ENCODE results near the gene DHRS13. TPM values are rescaled to one million over a fixed set of nuclear protein-coding genes. Genes with fewer than 3 reads are reported as not detected.
A peak's percentile ranks its signal among the peaks of the same experiment; 100 is the strongest.
"Not testable (repeated sequence)": the region's sequence is repeated elsewhere in the genome, so short reads cannot be mapped to it uniquely, and the experiment has no call there.

DHRS13 gene
- total RNA-seq, 2 experiments from 2014 or later = 23.3 to 29.5 TPM

GRCh38 chr17:28857905-28858800 lies 44.7 kb downstream of the DHRS13 start:
- POLR2A ChIA-PET = interaction anchor here (0.5 to 1.0 kb wide), 2 partner anchors 30 to 61 kb away, joined by 3 to 4 read pairs; no protein-coding TSS in a partner anchor
- Mint-ChIP-seq H3K27ac (peak overlapping the region; percentile 59), H3K4me3 (no peak overlapping the region), H3K27me3 (no peaks in the 10 kb centered on the region), H3K36me3 (ENCODE audit: low read depth) (peaks cover 30% of the 10 kb centered on the region), H3K4me1 (peaks cover 24% of the 10 kb centered on the region), H3K9me3 (ENCODE audit: low read depth) (no peaks in the 10 kb centered on the region)
- DNase-seq (no peak), ATAC-seq (no peak)
- CTCF ChIA-PET = interaction anchor here (0.7 to 1.6 kb wide), 7 partner anchors 10 to 132 kb away, joined by 3 to 6 read pairs (median 4); partner anchors contain the start of gene TLCD1
- intact Hi-C loops (cut with DNase I, micrococcal nuclease) = loop anchor here in 1 of 2 experiments (5.0 kb wide), 2 partner anchors 46 to 94 kb away; partner anchors contain the start of gene PHF12

DNA sequence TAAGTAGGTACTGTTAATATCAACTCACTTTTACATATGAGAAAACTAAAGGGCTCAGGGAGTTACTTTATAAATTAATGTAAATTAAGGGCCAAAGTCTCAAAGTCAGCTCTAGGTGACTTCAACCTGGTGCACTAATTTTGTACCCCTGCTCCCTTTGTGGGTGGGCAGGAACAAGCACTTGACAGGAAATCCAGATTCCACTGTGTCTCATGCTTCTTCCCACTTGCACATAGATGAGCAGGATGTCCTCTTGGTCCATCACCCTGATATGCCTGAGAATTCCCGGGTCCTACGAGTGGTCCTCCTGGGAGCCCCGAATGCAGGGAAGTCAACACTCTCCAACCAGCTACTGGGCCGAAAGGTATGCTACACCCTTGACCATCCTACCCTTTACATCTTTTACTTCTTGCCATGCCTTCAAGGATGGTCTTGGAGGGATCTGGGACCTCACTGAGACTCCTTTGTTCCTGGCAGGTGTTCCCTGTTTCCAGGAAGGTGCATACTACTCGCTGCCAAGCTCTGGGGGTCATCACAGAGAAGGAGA lies 46.8 kb downstream of the DHRS13 start:
- Mint-ChIP-seq H3K27me3 (no peaks in the 10 kb centered on the region), H3K4me3 (peak overlapping the region; percentile 80), H3K9me3 (ENCODE audit: low read depth) (no peaks in the 10 kb centered on the region), H3K36me3 (ENCODE audit: low read depth) (peaks cover 30% of the 10 kb centered on the region), H3K4me1 (peaks cover 24% of the 10 kb centered on the region), H3K27ac (peak overlapping the region; percentile 51)
- ChIA-PET CTCF (interaction anchor here (0.5 to 1.5 kb wide), 7 partner anchors 13 to 228 kb away, joined by 3 to 7 read pairs (median 3); partner anchors contain the start of gene RPL23A), POLR2A (no interaction called here)
- ATAC-seq = no peak
- intact Hi-C loops (cut with DNase I, micrococcal nuclease) = loop anchor here in 1 of 2 experiments (5.0 kb wide), 2 partner anchors 44 to 96 kb away; partner anchors contain the start of gene PHF12
- DNase-seq = no peak

DNA sequence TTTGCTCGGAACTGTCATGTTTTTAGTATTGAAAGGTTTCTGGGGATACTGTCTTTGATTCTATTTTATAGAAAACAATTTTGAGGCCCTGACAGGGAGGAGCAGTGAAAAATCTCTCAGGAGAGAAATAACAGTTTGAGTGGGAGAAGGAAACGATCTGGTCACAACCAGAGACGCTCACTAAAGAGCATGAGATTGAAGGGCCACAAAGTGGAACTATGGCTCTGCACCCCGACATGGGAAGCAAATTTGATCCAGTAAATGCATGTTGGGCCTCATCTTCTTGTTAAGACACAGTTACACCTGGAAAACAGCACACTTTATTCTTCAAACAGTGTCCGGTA lies 47.6 kb downstream of the DHRS13 start:
- no peak for ATAC-seq
- no peaks in the 10 kb centered on the region for H3K27me3 Mint-ChIP-seq
- POLR2A ChIA-PET = interaction anchor here (0.6 kb wide), 1 partner anchor 292 kb away, joined by 3 read pairs; no protein-coding TSS in a partner anchor
- no peaks in the 10 kb centered on the region for H3K9me3 Mint-ChIP-seq (ENCODE audit: low read depth)
- H3K4me3 Mint-ChIP-seq = peak overlapping the region; percentile 80
- peaks cover 24% of the 10 kb centered on the region for H3K4me1 Mint-ChIP-seq
- H3K36me3 Mint-ChIP-seq (ENCODE audit: low read depth) = peaks cover 28% of the 10 kb centered on the region
- intact Hi-C loops (cut with DNase I, micrococcal nuclease) = loop anchor here (2.0 to 5.0 kb wide), 4 partner anchors 21 to 97 kb away; partner anchors contain the start of genes FLOT2 (in 1 of the 2) and PHF12 (in 1 of the 2)
- CTCF ChIA-PET = interaction anchor here (0.7 to 1.5 kb wide), 4 partner anchors 26 to 136 kb away, joined by 3 to 7 read pairs (median 3); partner anchors contain the start of gene RPL23A
- no peak for DNase-seq
- peak overlapping the region; percentile 81 for H3K27ac Mint-ChIP-seq

DNA sequence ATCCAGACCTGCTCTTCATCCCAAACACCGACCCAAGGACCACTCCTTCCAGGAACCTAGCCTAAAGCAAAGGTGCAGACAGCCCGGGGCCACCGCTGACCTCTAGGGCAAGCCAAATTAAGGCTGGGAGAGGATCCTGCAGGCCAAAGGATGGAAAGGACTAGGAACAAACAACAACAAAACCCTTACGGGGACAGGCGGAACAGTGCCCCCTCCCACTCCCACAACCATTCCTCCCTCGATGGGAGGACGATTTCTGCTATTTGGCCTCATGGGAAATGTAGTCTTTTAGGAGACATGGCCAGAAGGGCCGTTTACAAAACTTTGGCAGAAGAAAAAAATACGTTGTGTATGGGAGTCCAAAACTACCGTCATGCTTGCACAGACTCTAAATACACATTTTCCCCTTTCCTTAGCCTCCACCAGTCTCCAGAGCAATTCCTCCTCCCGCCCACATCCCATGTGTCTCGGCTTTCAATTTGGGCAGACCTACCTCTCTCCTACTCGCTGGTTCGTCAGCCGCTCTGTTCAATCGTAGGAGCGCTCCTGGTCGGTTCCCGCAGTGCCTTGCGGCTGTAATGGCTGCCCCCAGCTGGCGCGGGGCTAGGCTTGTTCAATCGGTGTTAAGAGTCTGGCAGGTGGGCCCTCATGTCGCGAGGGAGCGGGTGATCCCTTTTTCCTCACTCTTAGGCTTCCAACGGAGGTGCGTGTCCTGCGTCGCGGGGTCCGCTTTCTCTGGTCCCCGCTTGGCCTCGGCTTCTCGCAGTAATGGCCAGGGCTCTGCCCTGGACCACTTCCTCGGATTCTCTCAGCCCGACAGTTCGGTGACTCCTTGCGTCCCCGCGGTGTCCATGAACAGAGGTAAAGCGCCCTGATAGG lies 48.2 kb downstream of the DHRS13 start, which contains the start of gene ERAL1:
Gene ERAL1, plus strand, starts transcription at position 560 of the 879 bp plus-strand sequence. Its CDS starts 19 bp downstream, at position 579.
- intact Hi-C loops (cut with DNase I, micrococcal nuclease) = loop anchor here (1.0 to 5.0 kb wide), 10 partner anchors 12 to 125 kb away; partner anchors contain the start of genes FLOT2 (in 2 of the 2), DHRS13 (in 1 of the 2), FAM222B (in 1 of the 2) and PHF12 (in 1 of the 2)
- no peaks in the 10 kb centered on the region for H3K27me3 Mint-ChIP-seq
- DNase-seq (peak; percentile 93), ATAC-seq (peak; percentile 100)
- H3K36me3 Mint-ChIP-seq (ENCODE audit: low read depth) = peaks cover 25% of the 10 kb centered on the region
- peaks cover 24% of the 10 kb centered on the region for H3K4me1 Mint-ChIP-seq
- ChIA-PET POLR2A (no interaction called here), CTCF (interaction anchor here (0.6 to 0.8 kb wide), 3 partner anchors 26 to 1936 kb away, joined by 3 to 5 read pairs (median 4); no protein-coding TSS in a partner anchor)
- H3K9me3 Mint-ChIP-seq (ENCODE audit: low read depth) = no peaks in the 10 kb centered on the region
- H3K4me3 Mint-ChIP-seq = peak within 1 kb of the TSS; percentile 80
- H3K27ac Mint-ChIP-seq = peak within 1 kb of the TSS; percentile 81

DNA sequence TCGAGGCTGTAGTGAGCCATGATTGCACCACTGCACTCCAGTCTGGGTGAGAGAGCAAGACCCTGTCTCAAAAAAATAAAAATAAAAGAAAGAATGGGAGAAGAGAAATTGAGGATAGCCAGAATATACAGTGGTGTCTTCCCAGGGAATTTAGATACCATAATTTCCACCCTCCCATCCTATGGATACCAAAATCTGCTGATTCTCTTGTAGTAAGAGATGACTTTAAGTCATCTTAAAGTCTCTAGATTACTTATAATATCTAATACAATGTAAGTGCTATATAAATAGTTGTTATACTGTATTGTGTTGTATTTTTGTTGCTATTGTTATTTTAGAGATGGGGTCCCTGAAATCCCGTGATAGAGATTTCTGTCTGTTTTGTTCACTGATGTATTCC lies 49.6 kb downstream of the DHRS13 start:
- no peaks in the 10 kb centered on the region for H3K27me3 Mint-ChIP-seq
- no peak for ATAC-seq
- CTCF ChIA-PET = interaction anchor here (0.7 to 1.1 kb wide), 4 partner anchors 11 to 63 kb away, joined by 3 to 4 read pairs (median 3); partner anchors contain the start of gene FAM222B
- no peak overlapping the region for H3K27ac Mint-ChIP-seq
- H3K4me3 Mint-ChIP-seq = no peak overlapping the region
- H3K4me1 Mint-ChIP-seq = peaks cover 24% of the 10 kb centered on the region
- peaks cover 16% of the 10 kb centered on the region for H3K36me3 Mint-ChIP-seq (ENCODE audit: low read depth)
- intact Hi-C loops (cut with DNase I, micrococcal nuclease) = no loop called here
- DNase-seq = no peak
- POLR2A ChIA-PET = interaction anchor here (0.7 kb wide), 1 partner anchor 11 kb away, joined by 4 read pairs; the partner anchor contains the start of gene FAM222B
- no peaks in the 10 kb centered on the region for H3K9me3 Mint-ChIP-seq (ENCODE audit: low read depth)

DNA sequence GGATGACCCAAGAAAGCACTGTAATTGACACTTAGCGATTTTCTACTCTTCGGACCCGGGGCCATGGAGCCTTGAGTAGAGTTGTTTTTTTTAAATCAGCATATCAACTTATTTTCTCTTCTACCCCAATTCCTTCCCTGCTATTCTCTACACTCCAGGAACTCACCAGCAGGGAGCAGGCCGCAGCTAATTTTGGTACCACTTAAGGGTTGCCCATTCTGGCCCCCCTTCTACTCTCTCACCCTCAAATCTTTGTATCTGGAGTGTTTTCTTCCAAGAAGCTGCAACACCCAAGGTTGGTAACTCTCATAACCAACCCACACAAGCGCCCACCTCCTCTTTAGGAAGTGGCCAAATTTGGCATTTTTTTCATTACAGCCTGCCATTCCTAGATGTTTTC lies 53.6 kb downstream of the DHRS13 start:
- intact Hi-C loops (cut with DNase I, micrococcal nuclease) = loop anchor here in 1 of 2 experiments (5.0 kb wide), 1 partner anchor 122 kb away; the partner anchor contains the start of genes NEK8 and TLCD1
- Mint-ChIP-seq H3K36me3 (ENCODE audit: low read depth) (no peaks in the 10 kb centered on the region), H3K4me3 (no peak overlapping the region), H3K9me3 (ENCODE audit: low read depth) (no peaks in the 10 kb centered on the region), H3K4me1 (peaks cover 5% of the 10 kb centered on the region), H3K27me3 (no peaks in the 10 kb centered on the region), H3K27ac (no peak overlapping the region)
- ChIA-PET POLR2A (no interaction called here), CTCF (interaction anchor here (0.7 to 2.3 kb wide), 21 partner anchors 9 to 122 kb away, joined by 3 to 11 read pairs (median 4); partner anchors contain the start of genes DHRS13 and PHF12)
- DNase-seq = peak; percentile 46
- ATAC-seq = peak; percentile 75

GRCh38 chr17:28848667-28849066 lies 54.2 kb downstream of the DHRS13 start:
- intact Hi-C loops (cut with DNase I, micrococcal nuclease) = loop anchor here (1.0 to 5.0 kb wide), 3 partner anchors 55 to 121 kb away; partner anchors contain the start of genes DHRS13 (in 1 of the 2), NEK8 (in 1 of the 2) and TLCD1 (in 1 of the 2)
- POLR2A ChIA-PET; H3K36me3 Mint-ChIP-seq (ENCODE audit: low read depth); H3K4me1 Mint-ChIP-seq; H3K4me3 Mint-ChIP-seq; H3K9me3 Mint-ChIP-seq (ENCODE audit: low read depth); H3K27me3 Mint-ChIP-seq; H3K27ac Mint-ChIP-seq: not testable (repeated sequence)
- CTCF ChIA-PET = interaction anchor here (0.7 to 2.3 kb wide), 17 partner anchors 9 to 121 kb away, joined by 3 to 11 read pairs (median 4); partner anchors contain the start of gene PHF12
- peak; percentile 91 for ATAC-seq
- peak; percentile 85 for DNase-seq

Small RNA genes lying within 50 kb of the gene (microRNA-seq; reads per million reads assigned to microRNA genes)
- gene MIR451B (ENCODE audit: borderline replicate concordance) = not detected

Other genes starting within 250 kb of the DHRS13 start
- 10 to 100 TPM; 36.6 to 37.2 TPM for gene SDF2, start 241.2 kb downstream of the DHRS13 start, total RNA-seq
- gene SUPT6H, start 240.9 kb downstream of the DHRS13 start, total RNA-seq = 10 to 100 TPM; 80.6 to 85.8 TPM
- gene PROCA1, start 191.2 kb downstream of the DHRS13 start, total RNA-seq = 1 to 10 TPM; 4.0 to 4.5 TPM
- 10 to 100 TPM; 13.6 to 17.4 TPM for gene RAB34, start 185.2 kb downstream of the DHRS13 start, total RNA-seq
- gene RPL23A, start 183.1 kb downstream of the DHRS13 start, total RNA-seq = 1,000 to 10,000 TPM; 2,164 to 2,505 TPM
- gene TLCD1, start 176.8 kb downstream of the DHRS13 start, total RNA-seq = 1 to 10 TPM; 8.5 to 8.7 TPM
- gene NEK8, start 174.3 kb downstream of the DHRS13 start, total RNA-seq = 1 to 10 TPM; 3.8 to 4.0 TPM
- 100 to 1,000 TPM in 1 of 2 experiments, 10 to 100 TPM in 1; 96.5 to 117 TPM for gene TRAF4, start 159.1 kb downstream of the DHRS13 start, total RNA-seq
- 10 to 100 TPM; 16.8 to 20.8 TPM for gene FAM222B, start 60.3 kb downstream of the DHRS13 start, total RNA-seq
- gene ERAL1, start 48.1 kb downstream of the DHRS13 start, total RNA-seq = 10 to 100 TPM; 51.5 to 74.8 TPM
- 10 to 100 TPM; 81.3 to 88.4 TPM for gene FLOT2, start 5.3 kb downstream of the DHRS13 start, total RNA-seq
- 10 to 100 TPM; 48.6 to 52.3 TPM for gene PHF12, start 48.4 kb upstream of the DHRS13 start, total RNA-seq
- gene SEZ6, start 103.0 kb upstream of the DHRS13 start, total RNA-seq = not detected
- 1 to 10 TPM; 1.8 to 2.1 TPM for gene PIPOX, start 140.1 kb upstream of the DHRS13 start, total RNA-seq

Measured in activated CD4-positive, alpha-beta T cell treated with anti-CD3 and anti-CD28 coated beads for 36 hours (primary cell).